ENCODE measurements around the gene ZRANB1.

ZRANB1 gene

GRCh38 chr10:125015356-125015944 is 73.5 kb downstream of the ZRANB1 start:
- TF ChIP-seq CTCF (IDR thresholded peaks at IDR 0.05; ENCODE audit: low read length) (no peak), EZH2 (IDR thresholded peaks at IDR 0.05; ENCODE audit: borderline replicate concordance, low read length) (no peak)
- no peaks in the 10 kb centered on the region for H3K79me2 ChIP-seq (ENCODE audit: insufficient read depth, low read length)
- no peak overlapping the region for H3K9ac ChIP-seq (ENCODE audit: low read length)
- H3F3A ChIP-seq (ENCODE audit: insufficient read depth, low read length), result no peaks in the 10 kb centered on the region
- H3K4me1 ChIP-seq (ENCODE audit: insufficient read depth, low read length, severe bottlenecking), result no peaks in the 10 kb centered on the region
- H3K4me2 ChIP-seq (ENCODE audit: low read length), result no peak overlapping the region
- no peaks in the 10 kb centered on the region for H3K9me2 ChIP-seq (ENCODE audit: low read depth, low read length)
- H3K27ac ChIP-seq (ENCODE audit: low read depth, low read length, poor library complexity, severe bottlenecking), result no peak overlapping the region
- no peak overlapping the region for H3K4me3 ChIP-seq (ENCODE audit: low read depth, low read length, poor library complexity, severe bottlenecking)
- H3K9me3 ChIP-seq (ENCODE audit: low read length), result no peaks in the 10 kb centered on the region
- H3K27me3 ChIP-seq (ENCODE audit: insufficient read depth, low read length), result no peaks in the 10 kb centered on the region; the same call in 1 of the 2 replicates
- H3K36me3 ChIP-seq (ENCODE audit: insufficient read depth, low read length), result no peaks in the 10 kb centered on the region
- H4K20me1 ChIP-seq (ENCODE audit: insufficient read depth, low read length), result no peaks in the 10 kb centered on the region
- no peak overlapping the region for H2AFZ ChIP-seq (ENCODE audit: low read length)

GRCh38 chr10:125016123-125016522 is 74.2 kb downstream of the ZRANB1 start:
- H3K27me3 ChIP-seq (ENCODE audit: insufficient read depth, low read length), result no peaks in the 10 kb centered on the region; the same call in 1 of the 2 replicates
- H3K4me2 ChIP-seq (ENCODE audit: low read length), result no peak overlapping the region
- no peak overlapping the region for H2AFZ ChIP-seq (ENCODE audit: low read length)
- H3K9ac ChIP-seq (ENCODE audit: low read length), result no peak overlapping the region
- no peaks in the 10 kb centered on the region for H3K4me1 ChIP-seq (ENCODE audit: insufficient read depth, low read length, severe bottlenecking)
- H3K4me3 ChIP-seq (ENCODE audit: low read depth, low read length, poor library complexity, severe bottlenecking), result no peak overlapping the region
- TF ChIP-seq EZH2 (IDR thresholded peaks at IDR 0.05; ENCODE audit: borderline replicate concordance, low read length) (no peak), CTCF (IDR thresholded peaks at IDR 0.05; ENCODE audit: low read length) (no peak)
- no peaks in the 10 kb centered on the region for H3F3A ChIP-seq (ENCODE audit: insufficient read depth, low read length)
- H3K9me2 ChIP-seq (ENCODE audit: low read depth, low read length), result no peaks in the 10 kb centered on the region
- no peaks in the 10 kb centered on the region for H3K79me2 ChIP-seq (ENCODE audit: insufficient read depth, low read length)
- H3K36me3 ChIP-seq (ENCODE audit: insufficient read depth, low read length), result no peaks in the 10 kb centered on the region
- H3K27ac ChIP-seq (ENCODE audit: low read depth, low read length, poor library complexity, severe bottlenecking), result no peak overlapping the region
- no peaks in the 10 kb centered on the region for H4K20me1 ChIP-seq (ENCODE audit: insufficient read depth, low read length)
- no peaks in the 10 kb centered on the region for H3K9me3 ChIP-seq (ENCODE audit: low read length)

- no peak for TF ChIP-seq CTCF (IDR thresholded peaks at IDR 0.05; ENCODE audit: low read length)
- no peak for TF ChIP-seq EZH2 (IDR thresholded peaks at IDR 0.05; ENCODE audit: borderline replicate concordance, low read length)
- Histone ChIP-seq H3K4me3 (ENCODE audit: low read depth, low read length, poor library complexity, severe bottlenecking) (no peak overlapping the region), H3K36me3 (ENCODE audit: insufficient read depth, low read length) (no peaks in the 10 kb centered on the region)
Observed at GRCh38 chr10:125016611-125017202, 74.8 kb downstream of the ZRANB1 start.

More at GRCh38 chr10:125016611-125017202, 74.8 kb downstream of the ZRANB1 start:
- Histone ChIP-seq H3K9me2 (ENCODE audit: low read depth, low read length) (no peaks in the 10 kb centered on the region), H3K79me2 (ENCODE audit: insufficient read depth, low read length) (no peaks in the 10 kb centered on the region), H2AFZ (ENCODE audit: low read length) (no peak overlapping the region), H3F3A (ENCODE audit: insufficient read depth, low read length) (no peaks in the 10 kb centered on the region), H3K4me1 (ENCODE audit: insufficient read depth, low read length, severe bottlenecking) (no peaks in the 10 kb centered on the region), H4K20me1 (ENCODE audit: insufficient read depth, low read length) (no peaks in the 10 kb centered on the region), H3K27ac (ENCODE audit: low read depth, low read length, poor library complexity, severe bottlenecking) (no peak overlapping the region), H3K9me3 (ENCODE audit: low read length) (no peaks in the 10 kb centered on the region), H3K27me3 (ENCODE audit: insufficient read depth, low read length) (no peaks in the 10 kb centered on the region; the same call in 1 of the 2 replicates), H3K4me2 (ENCODE audit: low read length) (no peak overlapping the region), H3K9ac (ENCODE audit: low read length) (no peak overlapping the region)

Data from OCI-LY1 (cell line).